ENCODE data around the gene LHX5. TPM values are rescaled to one million over a fixed set of nuclear protein-coding genes. Genes with fewer than 3 reads are reported as not detected.

The LHX5 gene
- total RNA-seq, 2 donors from 2014 or later: 0.18 TPM; not detected in 1

DNA sequence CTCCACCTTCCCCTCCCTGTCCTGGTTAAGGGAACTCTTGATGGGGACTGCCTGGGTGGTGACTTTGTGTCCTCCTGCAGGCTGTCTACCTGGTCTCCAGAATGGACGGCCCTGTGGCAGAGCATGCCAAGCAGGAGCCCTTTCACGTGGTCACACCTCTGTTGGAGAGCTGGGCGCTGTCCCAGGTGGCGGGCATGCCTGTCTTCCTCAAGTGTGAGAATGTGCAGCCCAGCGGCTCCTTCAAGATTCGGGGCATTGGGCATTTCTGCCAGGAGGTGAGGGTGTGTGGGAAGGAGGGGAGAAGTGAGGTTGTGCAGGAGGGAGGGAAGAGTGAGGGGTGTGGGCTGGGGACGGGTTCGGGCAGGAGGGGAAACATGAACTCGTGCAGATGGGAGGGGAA lies 43.8 kb downstream of the LHX5 start:
- no peak overlapping the region for H3K4me3 ChIP-seq (ENCODE audit: low read length)
- H3K27me3 ChIP-seq (ENCODE audit: control insufficient read depth, insufficient read depth, low read length, poor library complexity, severe bottlenecking): no peaks in the 10 kb centered on the region
- TF ChIP-seq CTCF (conservative IDR thresholded peaks at IDR 0.05): no peak
- whole genome bisulfite sequencing, 2 experiments (ENCODE audit: insufficient coverage in 1 of 2, insufficient read length in 1 of 2): 80 to 87% methylated on average over 6 to 9 of the region's 9 CpGs
- Mint-ChIP-seq H3K36me3 (ENCODE audit: low read depth) (no peaks in the 10 kb centered on the region), H3K27me3 (ENCODE audit: insufficient read depth) (peaks cover 16% of the 10 kb centered on the region), H3K4me3 (no peak overlapping the region), H3K4me1 (peaks cover 5% of the 10 kb centered on the region), H3K9me3 (peaks cover 5% of the 10 kb centered on the region), H3K27ac (no peak overlapping the region)
- peak; percentile 54 for DNase-seq
- H3K4me1 ChIP-seq (ENCODE audit: control insufficient read depth, insufficient read depth, low read length): no peaks in the 10 kb centered on the region
- H3K36me3 ChIP-seq (ENCODE audit: control insufficient read depth, insufficient read depth, low read length): no peaks in the 10 kb centered on the region
- no peak overlapping the region for H3K27ac ChIP-seq (ENCODE audit: low read depth, low read length)
- no peak overlapping the region for H3K9ac ChIP-seq (ENCODE audit: extremely low read depth, low read length, poor library complexity, severe bottlenecking)
- no peaks in the 10 kb centered on the region for H3K9me3 ChIP-seq (ENCODE audit: control insufficient read depth, low read length)

GRCh38 chr12:113425960-113426453 lies 45.7 kb downstream of the LHX5 start:
- Mint-ChIP-seq H3K4me3 (peak overlapping the region; percentile 27), H3K36me3 (ENCODE audit: low read depth) (no peaks in the 10 kb centered on the region), H3K27ac (no peak overlapping the region), H3K27me3 (ENCODE audit: insufficient read depth) (peaks cover 13% of the 10 kb centered on the region), H3K4me1 (peaks cover 11% of the 10 kb centered on the region), H3K9me3 (peaks cover 5% of the 10 kb centered on the region)
- Histone ChIP-seq H3K36me3 (ENCODE audit: control insufficient read depth, insufficient read depth, low read length) (no peaks in the 10 kb centered on the region), H3K9me3 (ENCODE audit: control insufficient read depth, low read length) (no peaks in the 10 kb centered on the region), H3K9ac (ENCODE audit: extremely low read depth, low read length, poor library complexity, severe bottlenecking) (no peak overlapping the region), H3K27me3 (ENCODE audit: control insufficient read depth, insufficient read depth, low read length, poor library complexity, severe bottlenecking) (no peaks in the 10 kb centered on the region), H3K4me3 (ENCODE audit: low read length) (no peak overlapping the region), H3K4me1 (ENCODE audit: control insufficient read depth, insufficient read depth, low read length) (peaks cover 3% of the 10 kb centered on the region), H3K27ac (ENCODE audit: low read depth, low read length) (no peak overlapping the region)
- 35% methylated on average over 11 of the region's 11 CpGs; no CpG with 5 or more reads in 1 of the 2 experiments for WGBS, 2 experiments (ENCODE audit: insufficient coverage in 1 of 2, insufficient read length in 1 of 2)
- DNase-seq: peak; percentile 82
- TF ChIP-seq CTCF (conservative IDR thresholded peaks at IDR 0.05): no peak

DNA sequence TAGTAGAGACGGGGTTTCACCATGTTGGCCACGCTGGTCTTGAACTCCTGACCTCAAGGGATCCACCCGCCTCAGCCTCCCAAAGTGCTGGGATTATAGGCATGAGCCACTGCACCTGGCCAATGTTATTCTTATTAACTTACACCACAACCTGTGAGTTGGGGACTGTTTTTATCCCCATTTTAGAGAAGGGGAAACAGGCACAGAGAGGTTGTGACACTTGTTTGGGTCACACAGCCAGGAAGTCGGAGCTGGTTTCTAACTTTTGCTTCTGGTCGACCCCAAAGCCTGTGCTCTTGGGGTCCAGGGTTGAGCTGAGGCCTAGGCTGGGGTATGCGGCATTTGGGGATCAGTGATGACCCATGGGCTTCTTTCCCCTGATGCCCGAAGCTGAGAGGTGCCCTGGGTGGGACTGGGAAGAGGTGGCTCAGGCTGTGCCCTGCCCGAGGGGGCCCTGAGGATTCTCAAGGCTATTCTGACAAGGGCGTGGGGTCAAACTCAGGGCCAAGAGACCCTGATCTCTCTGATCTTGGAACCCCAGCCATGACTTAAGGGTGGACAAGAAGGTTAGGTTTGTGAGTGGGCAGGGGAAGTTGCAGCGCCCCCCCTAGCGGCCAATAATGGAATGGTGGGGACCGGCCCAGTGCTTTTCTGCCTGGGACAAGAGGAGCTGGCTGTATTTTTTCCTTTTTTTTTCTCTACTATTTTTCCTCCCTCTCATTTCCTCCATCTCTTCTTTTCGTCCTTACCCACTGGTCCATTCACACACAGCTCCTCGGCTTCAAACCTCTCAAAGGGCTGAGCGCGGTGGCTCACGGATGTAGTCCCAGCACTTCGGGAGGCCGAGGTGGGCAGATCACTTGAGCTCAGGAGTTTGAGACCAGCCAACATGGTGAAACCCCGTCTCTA lies 46.5 kb downstream of the LHX5 start:
- peaks cover 11% of the 10 kb centered on the region for H3K4me1 Mint-ChIP-seq
- Histone ChIP-seq H3K9ac (ENCODE audit: extremely low read depth, low read length, poor library complexity, severe bottlenecking) (no peak overlapping the region), H3K4me3 (ENCODE audit: low read length) (no peak overlapping the region)

More for the DNA sequence above, 46.5 kb downstream of the LHX5 start:
- peak overlapping the region; percentile 46 for H3K27ac Mint-ChIP-seq
- peak; percentile 96 for DNase-seq
- Histone ChIP-seq H3K9me3 (ENCODE audit: control insufficient read depth, low read length) (no peaks in the 10 kb centered on the region), H3K36me3 (ENCODE audit: control insufficient read depth, insufficient read depth, low read length) (no peaks in the 10 kb centered on the region), H3K27ac (ENCODE audit: low read depth, low read length) (no peak overlapping the region), H3K27me3 (ENCODE audit: control insufficient read depth, insufficient read depth, low read length, poor library complexity, severe bottlenecking) (no peaks in the 10 kb centered on the region), H3K4me1 (ENCODE audit: control insufficient read depth, insufficient read depth, low read length) (peaks cover 3% of the 10 kb centered on the region)
- H3K36me3 Mint-ChIP-seq (ENCODE audit: low read depth): no peaks in the 10 kb centered on the region
- H3K4me3 Mint-ChIP-seq: peak overlapping the region; percentile 27
- peaks cover 11% of the 10 kb centered on the region for H3K27me3 Mint-ChIP-seq (ENCODE audit: insufficient read depth)
- peaks cover 3% of the 10 kb centered on the region for H3K9me3 Mint-ChIP-seq
- WGBS, 2 experiments (ENCODE audit: insufficient coverage in 1 of 2, insufficient read length in 1 of 2): 50 to 52% methylated on average over 16 to 20 of the region's 20 CpGs
- TF ChIP-seq CTCF (conservative IDR thresholded peaks at IDR 0.05): peak; percentile 97

Measured in endodermal cell (in vitro differentiated cells).